Measurements from ENCODE around the gene KNSTRN. TPM values are rescaled to one million over a fixed set of nuclear protein-coding genes. Genes with fewer than 3 reads are reported as not detected.
A peak's percentile ranks its signal among the peaks of the same experiment; 100 is the strongest.

KNSTRN gene
- total and polyA plus RNA-seq, 2 experiments from 2014 or later, result 67.9 to 80.4 TPM

GRCh38 chr15:40439461-40439959 is 57.0 kb downstream of the KNSTRN start (continued):
- no peak for TF ChIP-seq ZNF462 (CRISPR knock-in tag; IDR thresholded peaks at IDR 0.05)

- DNase-seq (ENCODE audit: low spot score), result peak; percentile 74
- H3K4me1 ChIP-seq (ENCODE audit: insufficient read depth), result peaks cover 56% of the 10 kb centered on the region
- peaks cover 34% of the 10 kb centered on the region for H3K27me3 Mint-ChIP-seq (ENCODE audit: insufficient read depth, low read depth, poor library complexity)
- no peak for TF ChIP-seq CREB1 (CRISPR knock-in tag; IDR thresholded peaks at IDR 0.05; ENCODE audit: low read depth)
- TF ChIP-seq ZNF114 (CRISPR knock-in tag; IDR thresholded peaks at IDR 0.05), result no peak
- TF ChIP-seq POLR2AphosphoS5 (IDR thresholded peaks at IDR 0.05; ENCODE audit: low read depth), result no peak
- no peak for TF ChIP-seq EZH2 (IDR thresholded peaks at IDR 0.05; ENCODE audit: low read depth, unreplicated experiment)
- no peak for TF ChIP-seq ETS1 (IDR thresholded peaks at IDR 0.05)
- TF ChIP-seq ZNF462 (CRISPR knock-in tag; IDR thresholded peaks at IDR 0.05), result no peak
- TF ChIP-seq STAT1 (IDR thresholded peaks at IDR 0.05; ENCODE audit: unreplicated experiment), result no peak
Observed at GRCh38 chr15:40439960-40440742, 57.6 kb downstream of the KNSTRN start.

More at GRCh38 chr15:40439960-40440742, 57.6 kb downstream of the KNSTRN start:
- Histone ChIP-seq H3K4me3 (peak overlapping the region; percentile 82), H3F3A (replicated peaks; ENCODE audit: low read depth) (0 out of 2 replicates have a peak, but pooled peaks cover 8% of the 10 kb centered on the region), H4K20me1 (replicated peaks; ENCODE audit: insufficient read depth) (peaks cover 27% of the 10 kb centered on the region), H3K9me2 (ENCODE audit: insufficient read depth) (no peaks in the 10 kb centered on the region), H2AFZ (peak overlapping the region; percentile 43; the same call in 1 of the 2 replicates), H3K36me3 (ENCODE audit: insufficient read depth) (no peaks in the 10 kb centered on the region; the same call in 1 of the 2 replicates), H3K27me3 (ENCODE audit: insufficient read depth) (peaks cover 15% of the 10 kb centered on the region), H3K27ac (ENCODE audit: low read depth) (peak overlapping the region; percentile 78), H3K79me2 (replicated peaks; ENCODE audit: insufficient read depth) (peaks cover 37% of the 10 kb centered on the region), H3K4me2 (peak overlapping the region; percentile 100)
- Mint-ChIP-seq H3K9me3 (no peaks in the 10 kb centered on the region; the same call in 2 of the 3 replicates), H3K4me3 (peak overlapping the region; percentile 94), H3K36me3 (ENCODE audit: low read depth) (peaks cover 13% of the 10 kb centered on the region), H3K27ac (peak overlapping the region; percentile 92), H3K4me1 (peaks cover 57% of the 10 kb centered on the region)
- peak; percentile 0 for ATAC-seq

Data from GM23338 (cell line).